CD1c-positive myeloid dendritic cell (primary cell): Measurements from ENCODE around the gene NUTM1.
A peak's percentile ranks its signal among the peaks of the same experiment; 100 is the strongest.
"Not testable (repeated sequence)": the region's sequence is repeated elsewhere in the genome, so short reads cannot be mapped to it uniquely, and the experiment has no call there.

Source experiments
- DNase-seq: peaks from one replicate; pipeline ENCODE4 v3.0.0-alpha.2; 2016; ENCODE audit errors: extremely low spot score

NUTM1 gene

GRCh38 chr15:34365091-34365825 lies 22.1 kb downstream of the NUTM1 start:
- no peak for DNase-seq

- DNase-seq, result no peak
Observed at GRCh38 chr15:34365836-34366235, 22.7 kb downstream of the NUTM1 start.

GRCh38 chr15:34366271-34367065 lies 23.4 kb downstream of the NUTM1 start:
- DNase-seq, result peak; percentile 31

GRCh38 chr15:34367101-34368081 lies 24.3 kb downstream of the NUTM1 start, which contains the start of gene LPCAT4:
LPCAT4 (minus strand) TSS chr15:34367196; CDS start chr15:34367100, 96 bp downstream.
- peak; percentile 92 for DNase-seq

GRCh38 chr15:34370129-34370528 lies 27.0 kb downstream of the NUTM1 start:
- DNase-seq, result no peak

GRCh38 chr15:34370643-34371042 lies 27.5 kb downstream of the NUTM1 start:
- DNase-seq, result no peak

GRCh38 chr15:34373951-34374350 lies 30.8 kb downstream of the NUTM1 start:
- no peak for DNase-seq

GRCh38 chr15:34374816-34375215 lies 31.7 kb downstream of the NUTM1 start:
- DNase-seq, result no peak

GRCh38 chr15:34375541-34375940 lies 32.4 kb downstream of the NUTM1 start:
- DNase-seq, result not testable (repeated sequence)

GRCh38 chr15:34376856-34377255 lies 33.7 kb downstream of the NUTM1 start:
- DNase-seq, result no peak

- not testable (repeated sequence) for DNase-seq
Observed at GRCh38 chr15:34380491-34380890, 37.4 kb downstream of the NUTM1 start.

- DNase-seq, result not testable (repeated sequence)
Observed at GRCh38 chr15:34381829-34382521, 38.9 kb downstream of the NUTM1 start.

GRCh38 chr15:34389594-34390086 lies 46.5 kb downstream of the NUTM1 start:
- not testable (repeated sequence) for DNase-seq

- DNase-seq, result not testable (repeated sequence)
Observed at GRCh38 chr15:34392981-34393380, 49.9 kb downstream of the NUTM1 start.

GRCh38 chr15:34397637-34398259 lies 54.6 kb downstream of the NUTM1 start:
- not testable (repeated sequence) for DNase-seq

- not testable (repeated sequence) for DNase-seq
Observed at GRCh38 chr15:34403160-34403598, 60.1 kb downstream of the NUTM1 start.

GRCh38 chr15:34403899-34404298 lies 60.8 kb downstream of the NUTM1 start:
- not testable (repeated sequence) for DNase-seq
